Fibroblast of pulmonary artery (primary cell): ENCODE measurements around the gene HSFX1.
"Not testable (repeated sequence)": the region's sequence is repeated elsewhere in the genome, so short reads cannot be mapped to it uniquely, and the experiment has no call there.

ENCODE experiments used
- DNase-seq: peaks from one replicate; pipeline ENCODE4 v3.0.0-alpha.2; 2010; ENCODE audit warnings: low read depth
- H3K4me3 ChIP-seq: replicated peaks from 2 replicates; pipeline ENCODE4 v1.5.1; 2011; ENCODE audit warnings: low read depth, mild to moderate bottlenecking, control low read depth, low read length, moderate library complexity
- TF ChIP-seq, protein P1 (sequence below): IDR thresholded peaks from 2 replicates; pipeline ENCODE4 v1.5.1; 2011; ENCODE audit warnings: mild to moderate bottlenecking, control low read depth, low read length, inconsistent platforms; ENCODE audit errors: missing control alignments

The HSFX1 gene

DNA sequence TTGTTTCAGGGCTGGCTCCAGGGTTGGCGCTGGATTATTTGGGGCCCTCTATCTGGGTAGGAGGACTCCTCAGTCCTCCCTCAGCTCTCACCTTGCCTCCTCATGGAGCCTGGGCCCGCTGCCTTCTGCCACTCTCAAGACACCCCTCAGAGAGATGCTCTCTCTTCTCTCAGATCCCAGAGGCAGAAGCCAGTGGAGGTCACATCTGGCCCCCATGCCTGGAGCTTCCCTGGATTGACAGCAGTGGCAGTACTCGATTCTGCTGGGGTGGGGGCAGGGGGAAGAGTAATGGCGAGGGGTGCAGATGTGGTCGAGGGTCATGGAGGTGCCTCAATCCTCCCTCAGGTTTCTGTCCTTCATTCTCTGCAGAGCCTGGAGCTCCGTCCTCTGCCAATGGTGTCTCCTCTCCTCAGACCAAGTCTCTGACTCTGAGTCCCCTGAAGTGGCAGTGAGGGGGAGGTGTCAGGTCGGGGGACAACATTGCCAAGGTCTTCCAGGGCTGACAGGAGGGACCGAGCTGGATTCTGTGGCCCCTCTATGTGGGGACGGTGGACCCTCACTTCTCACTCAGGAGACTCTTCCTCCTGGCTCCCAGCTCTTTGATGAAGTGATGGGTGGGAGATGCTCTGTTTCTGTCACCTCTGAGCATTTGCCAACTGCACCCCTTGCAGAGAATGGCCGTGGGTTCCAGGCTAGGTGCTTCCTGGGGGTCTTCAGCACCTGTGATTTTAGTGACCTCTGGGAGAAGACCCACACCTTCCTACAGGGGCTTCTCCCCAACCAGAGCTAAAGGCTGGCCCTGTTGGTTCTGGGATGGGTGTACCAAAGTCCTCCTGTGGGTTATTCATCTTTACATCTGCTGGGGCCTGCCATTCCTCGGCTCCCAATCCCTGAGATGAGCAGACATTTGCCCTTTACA lies 10.9 kb upstream of the HSFX1 start:
- no peak for DNase-seq
- TF ChIP-seq, protein P1, sequence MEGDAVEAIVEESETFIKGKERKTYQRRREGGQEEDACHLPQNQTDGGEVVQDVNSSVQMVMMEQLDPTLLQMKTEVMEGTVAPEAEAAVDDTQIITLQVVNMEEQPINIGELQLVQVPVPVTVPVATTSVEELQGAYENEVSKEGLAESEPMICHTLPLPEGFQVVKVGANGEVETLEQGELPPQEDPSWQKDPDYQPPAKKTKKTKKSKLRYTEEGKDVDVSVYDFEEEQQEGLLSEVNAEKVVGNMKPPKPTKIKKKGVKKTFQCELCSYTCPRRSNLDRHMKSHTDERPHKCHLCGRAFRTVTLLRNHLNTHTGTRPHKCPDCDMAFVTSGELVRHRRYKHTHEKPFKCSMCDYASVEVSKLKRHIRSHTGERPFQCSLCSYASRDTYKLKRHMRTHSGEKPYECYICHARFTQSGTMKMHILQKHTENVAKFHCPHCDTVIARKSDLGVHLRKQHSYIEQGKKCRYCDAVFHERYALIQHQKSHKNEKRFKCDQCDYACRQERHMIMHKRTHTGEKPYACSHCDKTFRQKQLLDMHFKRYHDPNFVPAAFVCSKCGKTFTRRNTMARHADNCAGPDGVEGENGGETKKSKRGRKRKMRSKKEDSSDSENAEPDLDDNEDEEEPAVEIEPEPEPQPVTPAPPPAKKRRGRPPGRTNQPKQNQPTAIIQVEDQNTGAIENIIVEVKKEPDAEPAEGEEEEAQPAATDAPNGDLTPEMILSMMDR = no peak

DNA sequence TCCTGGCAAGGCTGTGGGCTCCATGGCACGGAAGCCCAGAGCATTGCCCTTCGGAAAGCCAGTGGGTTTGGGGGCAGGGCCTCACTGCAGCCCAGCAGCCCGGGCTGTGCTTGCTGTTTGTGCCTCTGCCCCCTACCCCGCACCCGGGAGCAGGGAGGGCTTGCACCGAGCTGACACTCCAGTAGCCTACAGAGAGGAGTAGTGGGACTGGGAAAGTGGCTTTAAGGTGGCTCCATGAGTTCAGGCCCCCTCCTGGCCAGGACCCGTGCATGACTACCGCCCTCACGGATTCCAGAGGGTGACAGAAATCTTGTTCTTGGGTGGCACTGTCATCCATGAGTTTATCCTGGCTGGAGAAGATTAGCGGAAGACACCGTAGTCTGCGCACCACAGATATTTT lies 3.5 kb upstream of the HSFX1 start:
- not testable (repeated sequence) for DNase-seq, H3K4me3 ChIP-seq

More for the DNA sequence above, 10.9 kb upstream of the HSFX1 start:
- H3K4me3 ChIP-seq = no peak overlapping the region

DNA sequence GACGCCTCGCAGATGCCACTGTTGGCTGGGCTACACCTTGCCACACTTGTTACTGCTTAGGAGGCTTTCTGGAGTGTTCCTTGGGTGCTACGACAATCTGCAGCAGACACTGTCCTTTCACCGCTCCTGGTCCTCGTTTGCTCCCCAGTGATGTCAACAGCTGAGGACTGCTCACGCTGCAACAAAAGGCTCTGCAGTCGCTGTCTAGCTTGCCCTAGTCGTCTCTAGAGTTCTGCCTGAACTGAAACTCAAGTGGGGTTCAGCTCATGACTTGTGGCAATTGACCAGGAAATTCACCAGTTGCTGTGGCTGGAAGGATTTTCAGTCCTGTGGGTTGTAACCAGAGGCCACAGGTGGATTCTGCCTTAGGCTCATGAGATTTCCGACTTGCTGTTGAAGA lies 842 bp upstream of the HSFX1 start:
- H3K4me3 ChIP-seq, DNase-seq: not testable (repeated sequence)

DNA sequence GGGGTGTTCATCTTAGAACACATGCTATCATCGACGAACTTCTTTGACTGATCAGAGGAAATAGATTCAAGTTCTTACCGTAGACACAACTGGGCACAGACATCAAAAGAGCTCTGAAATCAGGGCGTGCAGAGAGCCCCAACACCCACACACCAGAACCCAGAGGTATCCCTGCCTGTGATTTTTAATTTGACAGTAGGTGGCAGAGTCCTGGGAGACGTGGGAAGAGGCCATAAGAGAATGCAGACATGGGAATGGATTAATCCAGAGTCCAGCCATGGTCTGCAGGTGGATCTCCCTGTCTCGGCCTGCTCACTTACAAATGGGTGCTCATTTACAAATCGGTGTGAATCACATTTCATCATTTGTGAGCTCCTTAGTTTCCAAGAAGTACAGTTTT lies 4.1 kb downstream of the HSFX1 start:
- DNase-seq, H3K4me3 ChIP-seq: not testable (repeated sequence)

DNA sequence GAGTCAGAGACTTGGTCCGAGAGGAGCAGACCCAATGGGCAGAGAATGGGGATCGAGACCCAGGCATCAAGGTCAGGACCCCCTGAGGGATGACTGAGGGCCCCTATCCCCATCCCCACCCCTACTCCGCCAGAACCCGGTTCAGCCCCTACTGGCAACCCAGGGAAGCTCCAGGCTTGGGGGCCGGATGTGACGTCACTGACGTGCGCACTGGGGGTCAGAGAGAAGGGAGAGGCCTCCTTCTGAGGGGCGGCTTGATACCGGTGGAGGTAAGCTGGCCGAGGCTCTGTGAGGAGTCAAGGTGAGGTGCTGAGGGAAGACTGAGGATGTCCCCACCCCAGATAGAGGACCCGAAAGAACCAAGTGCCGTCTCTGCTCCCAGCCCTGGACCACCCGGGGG lies 7.9 kb downstream of the HSFX1 start, which contains the start of gene MAGEA9:
TSS of gene MAGEA9 (plus strand) at position 204 of the 400 bp plus-strand sequence. CDS start 4,281 bp downstream, outside the sequence.
- not testable (repeated sequence) for H3K4me3 ChIP-seq, DNase-seq

DNA sequence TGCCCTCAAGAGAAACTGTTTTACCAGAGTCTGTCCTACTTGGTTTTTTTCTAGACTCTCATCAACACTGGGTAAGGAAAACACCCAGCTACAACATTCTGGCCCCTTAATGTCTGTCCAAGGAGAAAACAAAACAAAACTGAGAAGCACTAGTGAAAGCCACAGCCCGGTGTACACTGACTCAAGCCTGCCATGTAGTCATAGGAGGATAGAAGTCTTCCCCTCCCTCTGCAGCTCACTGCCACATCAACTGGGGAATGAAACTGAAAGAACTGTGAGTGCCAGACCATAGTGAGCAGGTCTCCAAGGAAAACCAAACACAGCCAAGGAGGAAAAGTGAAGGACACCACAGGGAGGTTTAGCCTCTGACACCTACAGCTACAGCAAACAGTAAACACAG lies 21.7 kb downstream of the HSFX1 start:
- not testable (repeated sequence) for H3K4me3 ChIP-seq, DNase-seq

DNA sequence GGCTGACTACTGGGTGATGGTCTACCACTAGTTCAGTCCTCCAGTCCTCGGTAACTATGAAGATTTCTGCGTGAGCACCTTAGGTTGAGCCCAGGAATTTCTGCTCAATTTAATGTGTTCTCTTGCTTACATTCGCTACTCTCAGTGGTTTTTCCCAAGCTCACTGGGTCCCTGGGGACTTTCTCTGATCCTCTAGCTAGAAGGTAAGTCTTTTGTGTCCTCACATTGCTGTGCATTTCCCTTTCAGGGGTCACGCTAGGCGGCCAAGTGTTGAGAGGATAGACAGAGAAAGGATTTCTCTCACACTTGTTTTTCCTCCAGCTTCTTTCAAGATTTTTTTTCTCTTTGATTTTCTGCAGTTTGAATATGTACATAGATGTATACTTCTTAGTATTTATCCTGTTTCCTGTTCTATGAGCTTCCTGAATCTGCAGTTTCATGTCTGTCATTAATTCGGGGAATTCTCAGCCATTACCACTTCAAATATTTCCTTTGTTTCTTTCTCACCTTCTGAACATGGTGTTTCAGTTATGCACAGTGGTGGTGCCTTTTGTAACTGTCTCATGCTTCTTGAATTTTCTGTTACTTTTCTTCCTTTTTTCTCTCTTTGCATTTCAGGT lies 25.3 kb downstream of the HSFX1 start:
- TF ChIP-seq, protein P1 = no peak
- DNase-seq = no peak

DNA sequence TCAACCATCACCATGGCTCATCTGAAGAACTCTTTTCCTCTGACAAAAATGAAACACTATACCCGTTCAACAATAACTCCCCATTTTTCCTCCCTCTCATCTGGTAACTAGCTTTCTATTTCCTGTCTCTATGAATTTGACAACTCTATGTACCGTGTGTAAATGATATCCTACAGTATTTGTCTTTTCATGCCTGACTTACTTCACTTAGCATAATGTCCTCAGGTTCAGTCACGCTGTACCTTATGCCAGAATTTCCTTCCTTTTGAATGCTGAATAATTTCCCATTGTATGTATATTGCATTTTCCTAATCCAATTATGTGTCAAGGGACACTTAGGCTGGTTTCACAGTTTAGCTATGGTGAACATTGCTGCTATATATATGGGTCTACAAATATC lies 26.1 kb downstream of the HSFX1 start:
- DNase-seq = no peak
- TF ChIP-seq, protein P1 = no peak
- no peak overlapping the region for H3K4me3 ChIP-seq

More for the DNA sequence above, 25.3 kb downstream of the HSFX1 start:
- H3K4me3 ChIP-seq = no peak overlapping the region

DNA sequence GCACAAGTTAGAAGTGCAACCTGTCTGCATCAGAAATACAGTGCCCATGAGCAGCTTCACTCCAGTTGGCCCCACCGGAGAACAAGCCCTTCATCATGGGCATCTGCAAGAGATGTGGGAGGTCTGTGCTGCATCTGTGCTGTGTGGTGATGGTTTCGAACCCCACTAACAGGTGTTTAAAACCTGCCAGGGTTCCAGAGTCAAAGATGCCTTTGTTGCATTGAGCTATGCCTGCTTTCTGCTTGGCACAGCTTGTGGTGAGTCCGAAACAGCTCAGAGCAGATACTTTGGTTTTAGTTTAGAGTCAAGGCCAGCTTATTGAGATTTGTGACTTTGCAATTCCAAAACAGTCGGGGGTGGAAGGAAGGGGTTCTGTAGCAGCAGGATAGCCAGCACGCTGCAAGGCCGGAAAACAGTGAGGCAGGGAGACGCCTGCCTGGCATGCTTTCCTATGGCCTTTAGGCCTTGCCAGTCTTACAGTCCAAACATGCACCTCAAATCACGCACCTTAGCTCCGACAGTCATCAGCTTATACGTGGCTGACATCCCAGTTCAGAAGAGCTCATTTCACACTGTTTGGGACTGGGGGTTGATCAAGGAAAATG lies 29.7 kb downstream of the HSFX1 start:
- DNase-seq = no peak
- TF ChIP-seq, protein P1 = no peak
- no peak overlapping the region for H3K4me3 ChIP-seq
